ENCODE data around the gene SENP6. TPM values are rescaled to one million over a fixed set of nuclear protein-coding genes. Genes with fewer than 3 reads are reported as not detected.

SENP6 gene
- total and polyA plus RNA-seq, 2 experiments from 2014 or later = 43.1 to 50.8 TPM

- Histone ChIP-seq H2AFZ (peak overlapping the region; percentile 96; the same call in 1 of the 2 replicates), H3K4me3 (peak overlapping the region; percentile 81), H3K79me2 (ENCODE audit: insufficient read depth) (peaks cover 83% of the 10 kb centered on the region), H3K4me1 (ENCODE audit: insufficient read depth) (peaks cover 13% of the 10 kb centered on the region; the same call in 1 of the 2 replicates), H3F3A (ENCODE audit: insufficient read depth) (peaks cover 20% of the 10 kb centered on the region; the same call in 1 of the 2 replicates), H3K9me2 (ENCODE audit: insufficient read depth) (no peaks in the 10 kb centered on the region), H3K9me3 (ENCODE audit: low read depth) (no peaks in the 10 kb centered on the region), H4K20me1 (ENCODE audit: insufficient read depth) (peaks cover 6% of the 10 kb centered on the region; the same call in 1 of the 2 replicates), H3K9ac (peak overlapping the region; percentile 98), H3K27me3 (replicated peaks; ENCODE audit: insufficient read depth) (no peaks in the 10 kb centered on the region), H3K27ac (peak overlapping the region; percentile 89), H3K4me2 (ENCODE audit: unreplicated experiment) (peak overlapping the region; percentile 96), H3K36me3 (ENCODE audit: low read depth) (no peaks in the 10 kb centered on the region)
- in situ Hi-C loops (cut with MboI) = no loop called here
- TF ChIP-seq EZH2 (IDR thresholded peaks at IDR 0.05; ENCODE audit: insufficient read depth, poor library complexity, severe bottlenecking) (no peak), EZH2phosphoT487 (IDR thresholded peaks at IDR 0.05; ENCODE audit: insufficient read depth, low read depth) (no peak)
- WGBS, 2 experiments (ENCODE audit: low coverage in 1 of 2, low lambda C conversion rate in 2 of 2, missing lambda C conversion rate in 2 of 2) = 2 to 5% methylated on average over 2 of the region's 2 CpGs
- DNase-seq = peak; percentile 25
Observed at GRCh38 chr6:75603106-75603420, 1.4 kb downstream of the SENP6 start.

GRCh38 chr6:75604294-75604693 lies 2.6 kb downstream of the SENP6 start:
- H3K27me3 ChIP-seq (replicated peaks; ENCODE audit: insufficient read depth) = no peaks in the 10 kb centered on the region
- TF ChIP-seq EZH2 (IDR thresholded peaks at IDR 0.05; ENCODE audit: insufficient read depth, poor library complexity, severe bottlenecking) (no peak), EZH2phosphoT487 (IDR thresholded peaks at IDR 0.05; ENCODE audit: insufficient read depth, low read depth) (no peak)
- H3K36me3 ChIP-seq (ENCODE audit: low read depth) = no peaks in the 10 kb centered on the region
- no peaks in the 10 kb centered on the region for H3K9me3 ChIP-seq (ENCODE audit: low read depth)
- in situ Hi-C loops (cut with MboI) = no loop called here
- H4K20me1 ChIP-seq (ENCODE audit: insufficient read depth) = peaks cover 18% of the 10 kb centered on the region
- H3K4me3 ChIP-seq = peak overlapping the region; percentile 81
- peak overlapping the region; percentile 96 for H3K4me2 ChIP-seq (ENCODE audit: unreplicated experiment)
- H3K9me2 ChIP-seq (ENCODE audit: insufficient read depth) = no peaks in the 10 kb centered on the region
- 80 to 82% methylated on average over 16 of the region's 16 CpGs for WGBS, 2 experiments (ENCODE audit: low coverage in 1 of 2, low lambda C conversion rate in 2 of 2, missing lambda C conversion rate in 2 of 2)
- no peak overlapping the region; the same call in 1 of the 2 replicates for H3K27ac ChIP-seq
- H3K4me1 ChIP-seq (ENCODE audit: insufficient read depth) = peaks cover 18% of the 10 kb centered on the region
- H3K79me2 ChIP-seq (ENCODE audit: insufficient read depth) = peaks cover 95% of the 10 kb centered on the region
- DNase-seq = no peak
- no peak overlapping the region for H2AFZ ChIP-seq
- H3F3A ChIP-seq (ENCODE audit: insufficient read depth) = peaks cover 23% of the 10 kb centered on the region; the same call in 1 of the 2 replicates
- peak overlapping the region; percentile 98 for H3K9ac ChIP-seq

GRCh38 chr6:75605635-75606034 lies 4.0 kb downstream of the SENP6 start:
- Histone ChIP-seq H3K9ac (no peak overlapping the region), H3F3A (ENCODE audit: insufficient read depth) (peaks cover 35% of the 10 kb centered on the region), H3K4me3 (no peak overlapping the region), H3K79me2 (ENCODE audit: insufficient read depth) (peaks cover 97% of the 10 kb centered on the region), H3K9me2 (ENCODE audit: insufficient read depth) (no peaks in the 10 kb centered on the region), H3K4me2 (ENCODE audit: unreplicated experiment) (no peak overlapping the region), H3K27ac (no peak overlapping the region), H3K4me1 (ENCODE audit: insufficient read depth) (peaks cover 30% of the 10 kb centered on the region), H2AFZ (no peak overlapping the region), H3K9me3 (ENCODE audit: low read depth) (no peaks in the 10 kb centered on the region), H3K27me3 (replicated peaks; ENCODE audit: insufficient read depth) (no peaks in the 10 kb centered on the region), H3K36me3 (ENCODE audit: low read depth) (no peaks in the 10 kb centered on the region), H4K20me1 (ENCODE audit: insufficient read depth) (peaks cover 27% of the 10 kb centered on the region)
- TF ChIP-seq EZH2 (IDR thresholded peaks at IDR 0.05; ENCODE audit: insufficient read depth, poor library complexity, severe bottlenecking) = no peak
- in situ Hi-C loops (cut with MboI) = no loop called here
- 89 to 95% methylated on average over 4 of the region's 4 CpGs for WGBS, 2 experiments (ENCODE audit: low coverage in 1 of 2, low lambda C conversion rate in 2 of 2, missing lambda C conversion rate in 2 of 2)
- no peak for DNase-seq

- Histone ChIP-seq H3K9ac (no peak overlapping the region), H3K4me1 (ENCODE audit: insufficient read depth) (peaks cover 51% of the 10 kb centered on the region), H3K9me3 (ENCODE audit: low read depth) (no peaks in the 10 kb centered on the region), H3K79me2 (ENCODE audit: insufficient read depth) (peaks cover 100% of the 10 kb centered on the region), H3F3A (ENCODE audit: insufficient read depth) (peaks cover 46% of the 10 kb centered on the region), H3K4me2 (ENCODE audit: unreplicated experiment) (no peak overlapping the region), H3K27ac (no peak overlapping the region), H2AFZ (no peak overlapping the region), H4K20me1 (ENCODE audit: insufficient read depth) (peaks cover 47% of the 10 kb centered on the region), H3K4me3 (no peak overlapping the region), H3K27me3 (replicated peaks; ENCODE audit: insufficient read depth) (no peaks in the 10 kb centered on the region), H3K36me3 (ENCODE audit: low read depth) (no peaks in the 10 kb centered on the region), H3K9me2 (ENCODE audit: insufficient read depth) (no peaks in the 10 kb centered on the region)
- 93 to 97% methylated on average over 3 of the region's 3 CpGs for WGBS, 2 experiments (ENCODE audit: low coverage in 1 of 2, low lambda C conversion rate in 2 of 2, missing lambda C conversion rate in 2 of 2)
- in situ Hi-C loops (cut with MboI) = no loop called here
- TF ChIP-seq EZH2phosphoT487 (IDR thresholded peaks at IDR 0.05; ENCODE audit: insufficient read depth, low read depth) = no peak
- no peak for TF ChIP-seq EZH2 (IDR thresholded peaks at IDR 0.05; ENCODE audit: insufficient read depth, poor library complexity, severe bottlenecking)
- DNase-seq = no peak
Observed at GRCh38 chr6:75608304-75608703, 6.6 kb downstream of the SENP6 start.
